Gastroesophageal sphincter (tissue), 4 donors: ENCODE measurements around the gene APOBEC3F. TPM values are rescaled to one million over a fixed set of nuclear protein-coding genes. Genes with fewer than 3 reads are reported as not detected.
"Not testable (repeated sequence)": the region's sequence is repeated elsewhere in the genome, so short reads cannot be mapped to it uniquely, and the experiment has no call there.

Source experiments
- ATAC-seq: fragments of 150-250 bp; one replicate; pipeline ENCODE4 v1.9.1; 2016; ENCODE audit warnings: mild to moderate bottlenecking, moderate library complexity
- H3K27ac ChIP-seq, 4 donors: fragments of 200-600 bp; sonication (generic) in 3 of 4; 1 replicate in 3 of 4; 2 replicates in 1 of 4; pipeline ENCODE4 v1.5.1; 2016 to 2019
- H3K27me3 ChIP-seq: fragments of 200-600 bp; sonication (generic); one replicate; pipeline ENCODE4 v1.5.1; 2019
- H3K36me3 ChIP-seq, 2 donors: fragments of 200-600 bp; sonication (generic); one replicate each; pipeline ENCODE4 v1.5.1; 2019; ENCODE audit warnings: control low read depth in 1 of 2
- H3K4me1 ChIP-seq, 3 donors: fragments of 200-600 bp; sonication (generic); 1 replicate in 2 of 3; 2 replicates in 1 of 3; pipeline ENCODE4 v1.5.1; 2016 to 2019; ENCODE audit warnings: control low read depth in 2 of 3
- H3K4me3 ChIP-seq, 2 donors: fragments of 200-600 bp; sonication (generic); one replicate each; pipeline ENCODE4 v1.5.1; 2019; ENCODE audit warnings: mild to moderate bottlenecking in 1 of 2, moderate library complexity in 1 of 2
- H3K9me3 ChIP-seq, 3 donors: fragments of 200-600 bp; sonication (generic); one replicate each; pipeline ENCODE4 v1.5.1; 2017 to 2019; ENCODE audit warnings: control low read depth in 2 of 3
- EP300 ChIP-seq: sonication (generic); formaldehyde crosslinking; IDR thresholded peaks from one replicate; pipeline ENCODE4 v1.6.1; 2017; ENCODE audit warnings: antibody characterized with exemption, mild to moderate bottlenecking
- POLR2A ChIP-seq, 2 donors: fragments of 450-650 bp; IDR thresholded peaks; one replicate each; pipeline ENCODE4 v1.6.1; 2017; ENCODE audit warnings: antibody characterized with exemption in 2 of 2, mild to moderate bottlenecking in 2 of 2, moderate library complexity in 1 of 2
- POLR2AphosphoS5 ChIP-seq: sonication (generic); formaldehyde crosslinking; IDR thresholded peaks from one replicate; pipeline ENCODE4 v1.6.1; 2017; ENCODE audit warnings: antibody characterized with exemption
- WGBS, 2 donors: methylation state at CpG; one replicate each; pipeline ENCODE4 v1.1.5; 2018; ENCODE audit warnings: low coverage in 1 of 2; 5-methylcytosine and 5-hydroxymethylcytosine counted together
- total RNA-seq, 4 donors: library from RNA; depleted of rRNA; stranded (reverse); fragments of >200 nt; gene quantifications; one replicate each; pipeline ENCODE4 v1.1.0, GENCODE V29; 2016
- TF ChIP-seq, protein P1 (sequence below), 4 experiments: fragments of 200-600 bp in 2 of 4; fragments of 450-650 bp in 2 of 4; sonication (generic) in 1 of 4; IDR thresholded peaks; one replicate each; pipeline ENCODE4 v1.5.1; 2017 to 2019; ENCODE audit warnings: antibody characterized with exemption in 4 of 4, mild to moderate bottlenecking in 2 of 4, moderate library complexity in 2 of 4

Gene APOBEC3F
- 1 to 10 TPM in 2 of 4 donors, under 1 TPM in 2; 0.57 to 4.0 (median 1.9) TPM for total RNA-seq

DNA sequence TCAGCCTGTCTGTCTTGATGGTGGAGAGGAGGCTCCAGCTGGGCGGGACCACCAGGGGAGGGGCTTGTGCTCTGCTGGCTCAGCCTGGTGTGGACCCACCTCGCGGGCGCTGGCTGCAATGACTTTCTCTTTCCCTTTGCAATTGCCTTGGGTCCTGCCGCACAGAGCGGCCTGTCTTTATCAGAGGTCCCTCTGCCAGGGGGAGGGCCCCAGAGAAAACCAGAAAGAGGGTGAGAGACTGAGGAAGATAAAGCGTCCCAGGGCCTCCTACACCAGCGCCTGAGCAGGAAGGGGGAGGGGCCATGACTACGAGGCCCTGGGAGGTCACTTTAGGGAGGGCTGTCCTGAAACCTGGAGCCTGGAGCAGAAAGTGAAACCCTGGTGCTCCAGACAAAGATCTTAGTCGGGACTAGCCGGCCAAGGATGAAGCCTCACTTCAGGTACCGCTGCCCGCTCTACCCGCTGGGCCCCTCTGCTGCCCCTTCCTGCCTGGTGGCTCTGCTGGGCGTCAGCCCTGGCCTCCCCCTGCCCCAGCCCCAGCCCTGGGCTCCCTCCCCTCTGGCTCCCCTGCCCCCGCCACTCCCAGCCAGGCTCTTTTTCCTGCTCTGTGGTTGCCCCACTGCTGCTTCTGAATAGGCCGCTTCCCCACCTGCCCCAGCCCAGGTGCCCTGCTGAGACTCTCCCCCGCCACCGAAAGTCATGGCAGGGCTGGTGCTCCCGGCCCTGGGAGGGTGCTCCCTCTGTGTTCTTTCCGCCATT, at the start of gene APOBEC3F:
APOBEC3F (plus strand) TSS at position 327 of the 759 bp plus-strand sequence; CDS start at position 424, 97 bp downstream.
- Histone ChIP-seq H3K36me3 (peaks cover 0 to 20% of the 10 kb centered on the region in 2 donors), H3K4me1 (peaks cover 0 to 19% (median 6%) of the 10 kb centered on the region in 3 donors), H3K4me3 (peak within 1 kb of the TSS; percentile 66 to 74), H3K27ac (peak within 1 kb of the TSS; percentile 65 to 92 (median 85))
- 0% methylated on average over 2 of the region's 21 CpGs; no CpG with 5 or more reads in 1 of the 2 donors for WGBS, 2 donors
- not testable (repeated sequence) for H3K9me3 ChIP-seq, H3K27me3 ChIP-seq
- ATAC-seq: peak; percentile 95
- peak; percentile 46 to 48 for TF ChIP-seq POLR2A (IDR thresholded peaks at IDR 0.05)

DNA sequence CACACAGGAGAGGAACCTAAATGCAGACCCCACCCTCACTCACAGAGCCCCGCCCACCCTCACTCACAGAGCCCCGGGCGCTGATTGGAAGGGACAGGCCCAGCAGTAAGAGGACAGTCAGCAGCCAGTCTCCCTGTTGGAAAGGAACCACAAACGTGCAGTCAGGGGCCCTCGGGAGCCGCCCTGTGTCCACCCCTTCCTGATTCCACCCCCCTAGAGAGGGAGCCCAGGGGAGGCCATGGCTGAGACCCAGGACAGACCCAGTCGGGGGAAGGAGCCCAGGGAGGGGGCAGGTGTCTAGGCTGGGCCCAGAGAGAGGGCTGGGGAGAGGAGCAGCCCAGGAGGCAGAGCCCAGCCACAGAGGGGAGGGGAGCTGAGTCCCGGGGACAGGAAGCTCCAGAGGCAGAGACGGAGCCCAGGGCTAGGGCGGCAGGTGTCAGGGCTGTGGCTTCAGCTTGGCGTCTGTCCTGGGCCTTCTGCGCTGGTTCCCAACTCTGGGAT, 47.7 kb upstream of the APOBEC3F start:
- not testable (repeated sequence) for H3K4me1 ChIP-seq, H3K4me3 ChIP-seq, H3K27ac ChIP-seq, H3K36me3 ChIP-seq, H3K9me3 ChIP-seq
- H3K27me3 ChIP-seq: peaks cover 21% of the 10 kb centered on the region
- ATAC-seq: peak; percentile 28
- whole genome bisulfite sequencing, 2 donors: 60% methylated on average over 4 of the region's 12 CpGs; no CpG with 5 or more reads in 1 of the 2 donors

DNA sequence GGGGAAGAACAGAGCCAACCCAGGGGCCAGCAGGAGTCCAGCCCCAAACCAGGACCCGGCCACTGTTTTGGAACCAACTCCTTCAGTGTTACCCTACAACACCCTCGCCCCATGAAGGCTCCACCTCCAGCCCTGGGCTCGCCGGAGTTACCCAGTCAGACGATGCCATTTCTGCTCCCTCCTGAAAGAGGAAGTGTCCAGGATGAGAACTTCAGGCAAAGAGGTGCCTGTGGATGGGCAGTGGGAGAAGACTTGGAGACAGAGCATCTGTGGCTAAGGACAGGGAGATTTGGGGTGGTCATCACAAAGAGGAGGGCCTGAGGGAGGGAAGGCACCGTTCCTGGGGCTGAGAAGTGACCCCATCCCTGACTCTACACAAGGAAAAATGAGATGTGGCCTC, 44.6 kb upstream of the APOBEC3F start:
- TF ChIP-seq EP300: no peak
- TF ChIP-seq POLR2AphosphoS5: no peak
- no peak for TF ChIP-seq POLR2A (IDR thresholded peaks at IDR 0.05)
- TF ChIP-seq, protein P1, sequence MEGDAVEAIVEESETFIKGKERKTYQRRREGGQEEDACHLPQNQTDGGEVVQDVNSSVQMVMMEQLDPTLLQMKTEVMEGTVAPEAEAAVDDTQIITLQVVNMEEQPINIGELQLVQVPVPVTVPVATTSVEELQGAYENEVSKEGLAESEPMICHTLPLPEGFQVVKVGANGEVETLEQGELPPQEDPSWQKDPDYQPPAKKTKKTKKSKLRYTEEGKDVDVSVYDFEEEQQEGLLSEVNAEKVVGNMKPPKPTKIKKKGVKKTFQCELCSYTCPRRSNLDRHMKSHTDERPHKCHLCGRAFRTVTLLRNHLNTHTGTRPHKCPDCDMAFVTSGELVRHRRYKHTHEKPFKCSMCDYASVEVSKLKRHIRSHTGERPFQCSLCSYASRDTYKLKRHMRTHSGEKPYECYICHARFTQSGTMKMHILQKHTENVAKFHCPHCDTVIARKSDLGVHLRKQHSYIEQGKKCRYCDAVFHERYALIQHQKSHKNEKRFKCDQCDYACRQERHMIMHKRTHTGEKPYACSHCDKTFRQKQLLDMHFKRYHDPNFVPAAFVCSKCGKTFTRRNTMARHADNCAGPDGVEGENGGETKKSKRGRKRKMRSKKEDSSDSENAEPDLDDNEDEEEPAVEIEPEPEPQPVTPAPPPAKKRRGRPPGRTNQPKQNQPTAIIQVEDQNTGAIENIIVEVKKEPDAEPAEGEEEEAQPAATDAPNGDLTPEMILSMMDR (IDR thresholded peaks at IDR 0.05): no peak
- H3K27me3 ChIP-seq: peaks cover 21% of the 10 kb centered on the region
- H3K36me3 ChIP-seq: no peaks in the 10 kb centered on the region
- no peaks in the 10 kb centered on the region for H3K4me1 ChIP-seq
- WGBS, 2 donors: 59% methylated on average over 2 of the region's 6 CpGs; no CpG with 5 or more reads in 1 of the 2 donors
- no peaks in the 10 kb centered on the region for H3K9me3 ChIP-seq
- H3K27ac ChIP-seq: no peak overlapping the region
- no peak for ATAC-seq
- no peak overlapping the region for H3K4me3 ChIP-seq

DNA sequence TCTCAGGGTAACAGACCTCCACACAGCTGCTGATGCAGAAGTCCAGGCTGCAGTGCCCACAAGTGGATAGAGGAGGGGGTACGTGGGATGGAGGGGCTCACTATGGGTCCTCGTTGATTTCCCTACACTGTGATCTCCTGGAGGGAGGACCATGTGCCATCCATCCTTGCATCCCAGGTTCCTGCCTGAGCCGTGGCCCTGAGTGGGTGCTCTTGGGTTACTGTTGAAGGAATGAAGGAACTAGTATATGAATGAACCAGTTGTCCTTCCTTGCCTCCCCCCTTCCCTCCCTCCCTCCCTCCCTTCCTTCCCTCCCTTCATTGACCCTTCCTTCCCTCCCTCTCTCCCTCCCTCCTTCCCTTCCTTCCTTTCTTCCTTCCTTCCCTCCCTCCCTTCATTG, 43.1 kb upstream of the APOBEC3F start:
- 81% methylated on average over 3 of the region's 3 CpGs; no CpG with 5 or more reads in 1 of the 2 donors for WGBS, 2 donors
- Histone ChIP-seq H3K4me3 (no peak overlapping the region), H3K4me1 (peaks cover 0 to 1% (median 0%) of the 10 kb centered on the region in 3 donors), H3K36me3 (no peaks in the 10 kb centered on the region), H3K27ac (no peak overlapping the region), H3K9me3 (no peaks in the 10 kb centered on the region), H3K27me3 (peaks cover 21% of the 10 kb centered on the region)
- TF ChIP-seq POLR2AphosphoS5: no peak
- TF ChIP-seq, protein P1 (IDR thresholded peaks at IDR 0.05): no peak
- TF ChIP-seq POLR2A (IDR thresholded peaks at IDR 0.05): no peak
- no peak for TF ChIP-seq EP300
- no peak for ATAC-seq

DNA sequence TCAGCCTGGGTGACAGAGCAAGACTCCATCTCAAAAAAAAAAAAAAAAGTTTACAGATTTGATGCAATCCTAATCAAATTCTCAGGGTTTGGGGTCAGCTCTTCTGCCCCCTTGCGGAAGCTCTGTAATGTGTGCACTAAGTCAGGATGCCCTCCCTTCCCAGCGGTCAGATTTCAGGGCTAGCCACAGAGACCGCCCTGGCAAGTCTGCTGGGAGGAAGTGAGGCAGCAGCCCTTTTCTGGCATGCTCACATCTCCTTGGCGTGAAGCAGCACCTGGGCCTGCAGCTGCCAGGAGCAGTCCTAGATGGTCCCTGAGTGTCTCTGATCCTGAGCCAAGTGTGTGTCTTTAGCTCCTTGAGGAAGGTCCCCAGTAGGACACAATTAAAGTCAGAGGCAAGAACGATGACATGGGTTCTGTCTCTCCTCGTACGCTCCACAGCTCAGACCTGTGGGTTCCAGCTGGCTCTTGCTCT, 37.5 kb upstream of the APOBEC3F start:
- Histone ChIP-seq H3K4me1 (peaks cover 0 to 11% (median 0%) of the 10 kb centered on the region in 3 donors), H3K27me3 (no peaks in the 10 kb centered on the region), H3K27ac (peak overlapping the region in 1 of 4 donors; percentile 26), H3K9me3 (no peaks in the 10 kb centered on the region), H3K4me3 (no peak overlapping the region), H3K36me3 (no peaks in the 10 kb centered on the region)
- peak; percentile 90 for ATAC-seq
- 7% methylated on average over 5 of the region's 7 CpGs; no CpG with 5 or more reads in 1 of the 2 donors for WGBS, 2 donors
- no peak for TF ChIP-seq POLR2AphosphoS5
- no peak for TF ChIP-seq POLR2A (IDR thresholded peaks at IDR 0.05)
- TF ChIP-seq, protein P1 (IDR thresholded peaks at IDR 0.05): peak in 3 of 4 experiments; percentile 73 to 84 (median 83)
- TF ChIP-seq EP300: no peak
